Activated T-cell treated with anti-CD3 and anti-CD28 coated beads, Interleukin-2, amount 50 U/mL, for 1 hour (primary cell): ENCODE results near the gene GASK1A.
"Not testable (repeated sequence)": the region's sequence is repeated elsewhere in the genome, so short reads cannot be mapped to it uniquely, and the experiment has no call there.

ENCODE experiments used
- DNase-seq: peaks from one replicate; pipeline ENCODE4 v3.0.0-alpha.2; 2020

GASK1A gene

GRCh38 chr3:43032646-43033628, 53.8 kb downstream of the GASK1A start:
- no peak for DNase-seq

DNA sequence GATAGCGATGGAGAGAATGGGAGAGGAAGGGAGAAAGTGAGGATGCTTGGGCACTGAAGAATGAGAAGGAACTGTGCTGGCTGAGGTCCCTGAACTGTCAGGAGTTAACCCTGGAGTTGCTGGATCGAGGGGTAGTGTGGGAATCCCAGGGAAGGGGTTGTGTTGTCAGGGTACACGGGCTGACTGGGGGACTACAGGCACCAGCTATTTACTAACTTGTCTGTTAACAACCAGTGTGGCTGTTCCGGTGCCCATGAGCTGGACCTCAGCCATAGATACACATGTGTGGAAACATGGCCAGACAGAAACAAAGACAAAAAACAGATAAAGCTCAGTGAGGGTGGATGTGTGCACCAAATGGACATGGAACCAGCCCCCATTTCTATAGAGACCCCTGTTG, 55.1 kb downstream of the GASK1A start:
- no peak for DNase-seq

DNA sequence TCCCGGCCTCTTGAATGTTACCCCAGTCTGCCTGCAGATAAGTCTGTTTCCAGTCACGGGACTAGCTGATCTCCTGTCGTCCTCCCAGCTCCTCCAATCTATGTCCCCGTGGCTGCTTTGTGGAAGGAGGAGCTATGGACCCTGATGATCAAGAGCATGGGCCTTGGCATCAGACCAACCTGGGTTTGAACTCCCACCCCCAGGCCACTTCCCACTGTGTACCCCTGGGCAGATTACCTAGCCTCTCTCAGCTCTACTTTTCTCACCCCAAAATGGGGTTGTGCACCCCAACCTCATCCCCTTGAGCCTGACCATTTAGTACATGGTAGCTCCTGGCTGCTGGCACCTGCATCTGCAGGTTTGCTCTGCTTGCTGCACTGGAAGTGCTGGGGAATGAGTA, 55.8 kb downstream of the GASK1A start:
- DNase-seq, result no peak

DNA sequence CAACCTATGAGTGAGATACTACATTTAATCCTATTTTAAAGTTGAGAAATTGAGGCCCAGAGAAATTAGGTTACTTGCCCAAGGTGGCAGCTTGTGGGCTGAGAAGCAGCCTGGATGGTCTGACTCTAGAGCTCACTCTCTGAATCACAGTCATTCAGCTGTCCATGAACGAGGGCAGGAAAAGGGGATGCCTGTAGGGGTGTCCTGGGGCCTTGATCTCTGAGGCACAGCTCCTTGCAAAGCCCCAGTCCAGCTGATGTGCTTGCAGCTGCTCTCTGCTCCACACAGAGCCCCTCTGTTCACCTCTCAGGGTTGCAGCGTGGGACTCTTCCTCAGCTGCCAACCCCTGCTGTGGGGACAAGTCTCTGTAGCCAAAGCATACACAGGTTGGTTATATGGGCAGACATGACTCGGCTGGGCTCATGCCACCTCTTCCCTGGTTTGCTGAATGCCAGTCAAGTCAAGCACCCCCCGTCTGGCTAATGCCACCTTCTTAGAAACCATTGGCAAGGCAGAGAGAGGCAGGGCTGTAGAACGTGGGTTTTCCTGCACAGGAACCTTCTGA, 56.8 kb downstream of the GASK1A start:
- DNase-seq, result no peak

- no peak for DNase-seq
Observed at GRCh38 chr3:43036621-43037423, 57.7 kb downstream of the GASK1A start.

GRCh38 chr3:43038010-43038409, 58.9 kb downstream of the GASK1A start:
- no peak for DNase-seq

- DNase-seq, result no peak
Observed at GRCh38 chr3:43041517-43041916, 62.4 kb downstream of the GASK1A start.

GRCh38 chr3:43043071-43043766, 64.1 kb downstream of the GASK1A start:
- no peak for DNase-seq

- DNase-seq, result no peak
Observed at GRCh38 chr3:43043793-43044192, 64.7 kb downstream of the GASK1A start.

DNA sequence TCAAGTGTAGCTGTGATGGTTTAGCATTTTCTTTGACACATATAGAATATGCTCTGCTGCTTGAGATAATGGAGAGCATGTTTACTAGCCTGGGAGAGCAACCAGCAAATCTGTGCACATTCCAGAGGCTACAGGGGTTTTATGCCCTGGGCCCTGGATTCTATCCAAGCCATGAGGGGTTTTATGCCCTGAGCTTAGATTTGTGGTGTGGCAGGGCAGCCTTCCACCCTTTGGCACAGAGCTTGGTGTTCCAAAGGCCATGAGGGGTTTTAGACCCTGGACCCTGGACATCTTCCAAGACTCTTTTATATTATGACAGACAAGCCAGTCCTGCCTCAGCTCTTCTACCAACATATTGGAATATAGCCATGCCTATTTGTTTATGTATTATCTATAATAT, 66.0 kb downstream of the GASK1A start:
- not testable (repeated sequence) for DNase-seq

GRCh38 chr3:43046583-43046982, 67.5 kb downstream of the GASK1A start:
- no peak for DNase-seq

DNA sequence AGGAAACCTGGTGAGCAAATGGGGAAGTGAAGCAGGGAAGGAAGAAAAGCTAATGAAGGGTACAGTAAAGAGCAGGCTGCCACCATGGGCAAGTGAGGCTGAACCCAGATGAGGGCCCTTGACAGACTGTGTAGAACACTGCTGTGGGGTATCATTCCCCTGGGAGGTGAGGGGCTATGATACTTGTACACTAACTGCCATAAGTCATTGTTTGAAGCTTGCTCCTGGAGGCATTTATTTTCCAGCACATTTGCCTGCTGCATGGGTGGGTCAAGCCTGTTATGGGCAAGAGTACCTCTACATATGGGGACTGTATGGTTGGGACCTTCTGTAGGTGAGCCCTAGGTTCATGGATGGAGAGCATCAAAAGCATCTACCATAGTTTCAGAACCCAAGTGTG, 69.4 kb downstream of the GASK1A start:
- no peak for DNase-seq

DNA sequence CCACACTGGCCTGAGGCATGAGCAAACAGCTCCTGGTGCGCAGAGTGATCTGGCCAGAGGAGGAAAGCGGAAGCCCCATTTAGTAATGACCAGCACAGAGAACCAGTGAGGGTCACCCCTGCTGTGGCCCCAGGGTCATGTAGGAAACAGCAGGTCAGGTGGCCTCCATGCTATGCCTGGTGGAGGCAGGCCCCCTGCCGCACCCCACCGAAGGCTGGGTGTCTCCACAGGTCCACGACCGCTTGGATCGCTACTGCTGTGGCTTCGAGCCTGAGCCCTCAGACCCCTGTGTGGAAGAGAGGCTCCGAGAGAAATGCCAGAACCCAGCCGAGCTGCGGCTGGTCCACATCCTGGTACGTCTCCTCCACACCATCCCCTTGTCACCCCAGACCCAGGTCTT, 74.2 kb downstream of the GASK1A start:
- DNase-seq, result no peak

GRCh38 chr3:43054754-43055153, 75.6 kb downstream of the GASK1A start:
- DNase-seq, result no peak

DNA sequence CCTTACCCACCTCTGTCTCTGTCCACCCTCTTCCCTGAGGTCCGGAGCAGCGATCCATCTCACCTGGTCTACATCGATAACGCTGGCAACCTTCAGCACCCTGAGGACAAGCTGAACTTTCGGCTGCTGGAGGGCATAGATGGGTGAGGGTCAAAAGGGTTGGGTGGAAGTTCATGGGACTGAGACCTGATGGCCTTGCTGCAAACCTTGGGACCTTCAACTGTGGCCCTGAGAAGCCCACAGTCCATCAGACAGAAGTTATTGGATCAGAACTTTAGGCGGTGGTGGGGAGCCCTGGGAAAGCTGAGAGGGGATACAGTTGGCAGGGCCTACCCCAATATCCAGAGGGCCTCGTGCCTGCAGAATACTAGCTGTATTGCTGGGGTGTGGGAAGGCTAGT, 76.3 kb downstream of the GASK1A start:
- DNase-seq, result no peak

GRCh38 chr3:43055806-43056770, 77.0 kb downstream of the GASK1A start:
- DNase-seq, result no peak

DNA sequence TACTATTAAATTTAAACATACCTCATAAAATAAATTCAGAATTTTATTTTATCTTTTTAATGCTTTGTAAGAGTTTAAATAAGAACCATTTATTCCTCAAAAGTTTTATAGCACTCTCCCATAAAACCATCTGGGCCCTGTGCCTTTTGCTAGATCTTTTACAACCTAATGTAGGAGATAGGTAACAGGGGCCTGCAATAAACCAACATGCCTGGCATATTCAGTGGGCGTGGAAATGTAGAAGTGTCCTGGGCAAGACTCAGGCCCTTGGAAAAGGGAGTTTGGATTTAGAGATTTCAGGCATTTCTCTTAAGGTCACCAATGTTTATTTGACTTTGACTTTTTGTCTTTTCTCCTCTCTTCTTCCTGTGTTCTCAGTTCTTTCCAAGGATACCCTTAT, 80.3 kb downstream of the GASK1A start:
- no peak for DNase-seq

DNA sequence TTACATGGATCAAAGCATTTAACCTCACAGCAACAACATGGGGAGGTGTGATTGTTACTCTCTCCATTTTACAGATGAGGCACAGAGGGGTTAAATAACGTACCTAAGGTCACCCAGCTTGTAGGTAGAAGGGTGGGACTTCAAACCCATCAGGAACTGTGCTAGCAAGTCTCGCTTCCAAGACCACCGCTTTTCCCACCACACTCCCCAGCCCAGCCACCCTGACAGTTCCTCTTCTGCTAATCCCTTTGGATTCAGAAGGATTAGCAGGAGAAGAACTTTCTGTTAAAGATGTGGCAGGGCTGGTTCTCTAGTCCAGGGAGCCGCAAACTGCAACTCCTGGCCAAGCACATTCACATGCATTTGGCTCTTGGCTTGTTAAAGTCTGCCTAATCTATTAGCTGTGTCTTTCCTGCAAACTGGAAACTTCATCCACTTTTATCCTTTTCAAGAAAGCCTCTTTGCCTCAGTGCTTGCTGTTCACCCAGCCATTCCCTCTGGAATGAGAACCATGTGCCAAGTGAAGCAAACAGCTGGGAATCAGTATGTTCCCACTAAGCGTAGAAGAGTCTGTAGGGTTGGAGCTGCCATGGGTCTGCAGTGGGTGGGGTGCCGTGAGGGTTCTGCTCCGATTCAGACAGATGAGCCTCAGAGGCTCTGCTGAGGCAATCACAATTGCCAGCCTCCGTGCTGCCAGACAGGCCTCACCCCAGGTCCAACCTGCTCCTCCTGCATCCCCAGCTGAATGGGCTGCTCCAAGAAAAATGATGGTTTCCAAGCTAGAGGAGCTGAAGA, 82.2 kb downstream of the GASK1A start:
- no peak for DNase-seq

DNA sequence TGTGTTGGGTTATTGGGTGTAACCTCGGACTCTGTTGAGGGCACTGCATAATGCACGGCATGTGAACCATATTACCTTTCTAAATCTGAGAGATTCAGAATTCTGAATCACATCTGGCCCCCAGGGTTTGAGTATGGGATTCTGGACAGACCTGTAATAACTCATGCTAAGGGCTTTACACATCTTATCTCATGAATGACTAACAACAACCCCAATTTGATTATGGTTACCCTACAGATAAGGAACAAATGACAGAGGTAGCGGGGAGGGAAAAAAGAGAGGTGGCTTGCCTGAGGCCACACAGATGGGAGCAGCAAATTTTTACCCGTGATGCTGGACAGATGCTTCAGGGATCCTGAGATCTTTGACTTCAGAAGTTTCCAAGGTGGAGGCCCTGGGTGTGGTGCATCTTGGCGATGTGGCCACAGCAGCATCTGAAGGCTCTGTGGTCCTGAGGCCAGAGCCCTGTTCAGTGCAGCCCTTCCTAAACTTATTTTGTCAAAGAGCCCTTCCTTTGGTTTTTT, 83.0 kb downstream of the GASK1A start:
- DNase-seq, result no peak

- no peak for DNase-seq
Observed at GRCh38 chr3:43062564-43063040, 83.5 kb downstream of the GASK1A start.
